Hematopoietic multipotent progenitor cell treated with erythropoietin and hydrocortisone succinate and interleukin-3 and kit ligand, for 4 days (in vitro differentiated cells): ENCODE data around the gene LDLRAD1.
"Not testable (repeated sequence)": the region's sequence is repeated elsewhere in the genome, so short reads cannot be mapped to it uniquely, and the experiment has no call there.

Experiments used
- DNase-seq: peaks from one replicate; pipeline ENCODE4 v3.0.0-alpha.2; 2015

LDLRAD1 gene

GRCh38 chr1:54017979-54018378 is at the start of gene LDLRAD1:
Gene LDLRAD1 (minus strand): TSS chr1:54018186. CDS start chr1:54018112, 74 bp downstream.
- DNase-seq: peak; percentile 23

- DNase-seq: no peak
These were observed 46.3 kb upstream of the LDLRAD1 start for GRCh38 chr1:54064299-54064698.

GRCh38 chr1:54054438-54054749 is 36.4 kb upstream of the LDLRAD1 start:
- DNase-seq: peak; percentile 70

GRCh38 chr1:54053745-54054437 is 35.9 kb upstream of the LDLRAD1 start:
- DNase-seq: peak; percentile 53

GRCh38 chr1:54052934-54053744 is 35.2 kb upstream of the LDLRAD1 start, which contains the start of the genes TCEANC2 and TMEM59:
Gene TCEANC2 (plus strand): TSS chr1:54053608. CDS start chr1:54054423, 815 bp downstream.
Gene TMEM59 (minus strand): TSS chr1:54053204. CDS start chr1:54053188, 16 bp downstream.
- peak; percentile 100 for DNase-seq

GRCh38 chr1:54052431-54052933 is 34.5 kb upstream of the LDLRAD1 start:
- peak; percentile 72 for DNase-seq

- peak; percentile 25 for DNase-seq
These were observed 34.0 kb upstream of the LDLRAD1 start for GRCh38 chr1:54051933-54052430.

- not testable (repeated sequence) for DNase-seq
These were observed 32.4 kb upstream of the LDLRAD1 start for GRCh38 chr1:54050435-54050834.

GRCh38 chr1:54047384-54048305 is 29.7 kb upstream of the LDLRAD1 start:
- DNase-seq: peak; percentile 30

GRCh38 chr1:54046671-54047383 is 28.8 kb upstream of the LDLRAD1 start:
- no peak for DNase-seq

- DNase-seq: no peak
These were observed 27.5 kb upstream of the LDLRAD1 start for GRCh38 chr1:54045496-54045895.

GRCh38 chr1:54041806-54042205 is 23.8 kb upstream of the LDLRAD1 start:
- DNase-seq: no peak

- no peak for DNase-seq
These were observed 19.5 kb upstream of the LDLRAD1 start for GRCh38 chr1:54037476-54037875.

- no peak for DNase-seq
These were observed 10.6 kb upstream of the LDLRAD1 start for GRCh38 chr1:54028306-54029251.

- DNase-seq: no peak
These were observed 9.9 kb upstream of the LDLRAD1 start for GRCh38 chr1:54027848-54028247.

- DNase-seq: not testable (repeated sequence)
These were observed 6.8 kb upstream of the LDLRAD1 start for GRCh38 chr1:54024811-54025210.

GRCh38 chr1:54024358-54024757 is 6.4 kb upstream of the LDLRAD1 start:
- no peak for DNase-seq

- DNase-seq: peak; percentile 19
These were observed 1.7 kb upstream of the LDLRAD1 start for GRCh38 chr1:54019562-54020176.

- DNase-seq: no peak
These were observed 649 bp upstream of the LDLRAD1 start for GRCh38 chr1:54018635-54019034.
